K562 (cell line): ENCODE measurements around the gene PRKACA.

Experiments used
- ATF3 ChIP-seq, 2 experiments: fragments of 450-650 bp in 1 of 2; sonication (generic) in 1 of 2; formaldehyde crosslinking in 1 of 2; IDR thresholded peaks in 1 of 2; conservative IDR thresholded peaks in 1 of 2; 2 replicates each; pipeline versions ENCODE4 v1.6.1 to v1.8.1; 2016 to 2023; ENCODE audit warnings: mild to moderate bottlenecking in 2 of 2, moderate library complexity in 2 of 2, inconsistent platforms in 1 of 2, missing genetic modification reagents in 1 of 2
- CHD4 ChIP-seq: fragments of 200-600 bp; sonication (generic); IDR thresholded peaks from 3 replicates; pipeline ENCODE4 v1.6.1; 2012; ENCODE audit warnings: low read depth, mild to moderate bottlenecking, mixed read lengths, low read length, inconsistent platforms; ENCODE audit not compliant: insufficient read depth, insufficient replicate concordance, poor library complexity, severe bottlenecking
- CTCF ChIP-seq, 3 experiments: IDR thresholded peaks in 2 of 3; conservative IDR thresholded peaks in 1 of 3; 2 replicates each; pipeline ENCODE4 v1.5.1; 2011 to 2012; ENCODE audit warnings: low read length in 3 of 3, mild to moderate bottlenecking in 3 of 3, control low read depth in 2 of 3, improper control_type of control experiment in 1 of 3, inconsistent platforms in 1 of 3, low read depth in 1 of 3, mixed read lengths in 1 of 3, moderate library complexity in 1 of 3; ENCODE audit not compliant: insufficient read depth in 2 of 3
- HMGXB4 ChIP-seq: sonication (generic); formaldehyde crosslinking; IDR thresholded peaks from 2 replicates; pipeline ENCODE4 v1.8.1; 2023; ENCODE audit warnings: mild to moderate bottlenecking, missing genetic modification reagents
- NKRF ChIP-seq: fragments of 450-650 bp; IDR thresholded peaks from 2 replicates; pipeline ENCODE4 v1.6.1; 2016; ENCODE audit warnings: borderline replicate concordance
- SIX5 ChIP-seq, 2 experiments: IDR thresholded peaks; 2 replicates each; pipeline ENCODE4 v1.6.1; 2011; ENCODE audit warnings: low read length in 2 of 2, borderline replicate concordance in 1 of 2, low read depth in 1 of 2, mild to moderate bottlenecking in 1 of 2, moderate library complexity in 1 of 2; ENCODE audit not compliant: insufficient read depth in 1 of 2
- TEAD4 ChIP-seq, 2 experiments: sonication (generic) in 1 of 2; formaldehyde crosslinking in 1 of 2; IDR thresholded peaks; 2 replicates each; pipeline versions ENCODE4 v1.6.1 to v1.8.0; 2012 to 2022; ENCODE audit warnings: borderline replicate concordance in 1 of 2, inconsistent platforms in 1 of 2, low read length in 1 of 2, mild to moderate bottlenecking in 1 of 2, missing genetic modification reagents in 1 of 2

GRCh38 chr19:14120497-14120780 lies 2.9 kb upstream of the PRKACA start:
- no peak for TF ChIP-seq HMGXB4 (CRISPR knock-in tag)
- no peak for TF ChIP-seq CHD4
- no peak for TF ChIP-seq ATF3 (IDR thresholded peaks at IDR 0.05)
- no peak for TF ChIP-seq ATF3 (CRISPR knock-in tag; conservative IDR thresholded peaks at IDR 0.05)
- TF ChIP-seq NKRF = no peak
- no peak for TF ChIP-seq TEAD4 (IDR thresholded peaks at IDR 0.05; ENCODE audit: low read length)
- no peak for TF ChIP-seq TEAD4 (CRISPR knock-in tag; IDR thresholded peaks at IDR 0.05; ENCODE audit: borderline replicate concordance)
- TF ChIP-seq SIX5 (IDR thresholded peaks at IDR 0.05; ENCODE audit: borderline replicate concordance in 1 of 2, insufficient read depth in 1 of 2, low read depth in 1 of 2, low read length in 2 of 2) = no peak
- no peak for TF ChIP-seq CTCF (IDR thresholded peaks at IDR 0.05 in 2 of 3, conservative IDR thresholded peaks at IDR 0.05 in 1 of 3; ENCODE audit: insufficient read depth in 2 of 3, low read depth in 1 of 3, low read length in 3 of 3)
